CD14-positive monocyte (primary cell): ENCODE measurements around the gene MRPL57. TPM values are rescaled to one million over a fixed set of nuclear protein-coding genes. Genes with fewer than 3 reads are reported as not detected.
"Not testable (repeated sequence)": the region's sequence is repeated elsewhere in the genome, so short reads cannot be mapped to it uniquely, and the experiment has no call there.

Experiments used
- DNase-seq, 3 donors: peaks; one replicate each; pipeline ENCODE4 v3.0.0-alpha.2; 2011 to 2022
- H2AFZ ChIP-seq: 2 replicates; pipeline ENCODE4 v1.6.0; 2012; ENCODE audit warnings: mild to moderate bottlenecking, low read depth, low read length, inconsistent platforms; ENCODE audit not compliant: insufficient read depth, poor library complexity, severe bottlenecking
- H3K27ac ChIP-seq, 2 donors: 1 replicate in 1 of 2; 2 replicates in 1 of 2; pipeline ENCODE4 v1.5.1; 2012 to 2013; ENCODE audit warnings: low read length in 2 of 2, control low read depth in 1 of 2, inconsistent platforms in 1 of 2, low read depth in 1 of 2, mild to moderate bottlenecking in 1 of 2
- H3K27me3 ChIP-seq, 2 donors: one replicate each; pipeline versions ENCODE4 v1.6.0 to v1.6.1; 2011 to 2013; ENCODE audit warnings: low read length in 2 of 2; ENCODE audit not compliant: control insufficient read depth in 2 of 2, insufficient read depth in 2 of 2
- H3K36me3 ChIP-seq, 2 donors: replicated peaks in 1 of 2; 1 replicate in 1 of 2; 2 replicates in 1 of 2; pipeline versions ENCODE4 v1.5.1 to v1.6.1; 2012 to 2013; ENCODE audit warnings: low read length in 2 of 2, control low read depth in 1 of 2, inconsistent platforms in 1 of 2, mild to moderate bottlenecking in 1 of 2; ENCODE audit not compliant: insufficient read depth in 2 of 2, control insufficient read depth in 1 of 2
- H3K4me1 ChIP-seq, 2 donors: 1 replicate in 1 of 2; 2 replicates in 1 of 2; pipeline versions ENCODE4 v1.5.1 to v1.6.1; 2012 to 2013; ENCODE audit warnings: low read length in 2 of 2, control low read depth in 1 of 2, inconsistent platforms in 1 of 2, mild to moderate bottlenecking in 1 of 2, moderate library complexity in 1 of 2; ENCODE audit not compliant: insufficient read depth in 2 of 2, control insufficient read depth in 1 of 2
- H3K4me2 ChIP-seq: replicated peaks from 2 replicates; pipeline ENCODE3; 2012; ENCODE audit warnings: low read length, moderate library complexity, mild to moderate bottlenecking; ENCODE audit not compliant: poor library complexity, severe bottlenecking; ENCODE audit errors: extremely low read depth
- H3K4me3 ChIP-seq, 3 experiments: fragments of 200-600 bp in 1 of 3; sonication (generic) in 1 of 3; replicated peaks in 1 of 3; 1 replicate in 2 of 3; 2 replicates in 1 of 3; pipeline ENCODE4 v1.5.1; 2011 to 2013; ENCODE audit warnings: low read length in 3 of 3, mild to moderate bottlenecking in 3 of 3, control low read depth in 2 of 3, low read depth in 2 of 3, inconsistent platforms in 1 of 3, moderate library complexity in 1 of 3
- H3K79me2 ChIP-seq: 2 replicates; pipeline ENCODE4 v1.6.0; 2012; ENCODE audit warnings: mild to moderate bottlenecking, control low read depth, inconsistent platforms, low read length, moderate library complexity; ENCODE audit not compliant: insufficient read depth
- H3K9ac ChIP-seq: 2 replicates; pipeline ENCODE4 v1.6.0; 2017; ENCODE audit warnings: low read length, mild to moderate bottlenecking; ENCODE audit not compliant: insufficient read depth, poor library complexity, severe bottlenecking
- H3K9me3 ChIP-seq, 2 donors: replicated peaks in 1 of 2; 1 replicate in 1 of 2; 2 replicates in 1 of 2; pipeline versions ENCODE4 v1.5.1 to v1.6.1; 2012 to 2013; ENCODE audit warnings: low read length in 2 of 2, control low read depth in 1 of 2; ENCODE audit not compliant: control insufficient read depth in 1 of 2, insufficient read depth in 1 of 2
- H4K20me1 ChIP-seq: 2 replicates; pipeline ENCODE4 v1.6.0; 2012; ENCODE audit warnings: mild to moderate bottlenecking, low read length, control low read depth, moderate library complexity; ENCODE audit not compliant: insufficient read depth
- H3K27ac Mint-ChIP-seq, 7 donors: one replicate each; pipeline ENCODE4 v1.8.0; 2020; ENCODE audit warnings: mild to moderate bottlenecking in 7 of 7, mixed read lengths in 7 of 7, moderate library complexity in 6 of 7, inconsistent platforms in 2 of 7
- H3K27me3 Mint-ChIP-seq, 3 donors: one replicate each; pipeline ENCODE4 v1.8.0; 2021 to 2022; ENCODE audit warnings: low read depth in 3 of 3, mild to moderate bottlenecking in 3 of 3, mixed read lengths in 3 of 3, moderate library complexity in 3 of 3, inconsistent platforms in 1 of 3
- H3K36me3 Mint-ChIP-seq, 2 donors: one replicate each; pipeline ENCODE4 v1.8.0; 2020; ENCODE audit warnings: mixed read lengths in 2 of 2, inconsistent platforms in 1 of 2, mild to moderate bottlenecking in 1 of 2
- H3K4me1 Mint-ChIP-seq: one replicate; pipeline ENCODE4 v1.8.0; 2020; ENCODE audit warnings: mild to moderate bottlenecking, mixed read lengths
- H3K4me3 Mint-ChIP-seq, 2 donors: one replicate each; pipeline ENCODE4 v1.8.0; 2020; ENCODE audit warnings: mild to moderate bottlenecking in 2 of 2, mixed read lengths in 2 of 2, moderate library complexity in 1 of 2
- H3K9me3 Mint-ChIP-seq, 7 donors: one replicate each; pipeline ENCODE4 v1.8.0; 2020 to 2022; ENCODE audit warnings: mixed read lengths in 7 of 7, mild to moderate bottlenecking in 6 of 7, moderate library complexity in 6 of 7, inconsistent platforms in 2 of 7
- WGBS: methylation state at CpG from one replicate; pipeline ENCODE4 v1.1.5; 2013; ENCODE audit warnings: missing lambda C conversion rate; ENCODE audit not compliant: insufficient coverage; 5-methylcytosine and 5-hydroxymethylcytosine counted together
- intact Hi-C, 2 donors: fragments of 100-400 bp; cut with micrococcal nuclease; formaldehyde crosslinking; loops; one replicate each; pipeline versions ENCODE4 v1.15.0 to v1.15.1; 2023
- polyA plus RNA-seq, 3 donors: library from polyadenylated mRNA; depleted of rRNA in 1 of 3; unstranded in 2 of 3; stranded (reverse) in 1 of 3; fragments of 300-500 nt in 2 of 3; fragments of >200 nt in 1 of 3; fragmentation: Illumina TruSeq in 2 of 3; gene quantifications; 1 replicate in 2 of 3; 2 replicates in 1 of 3; pipeline ENCODE4 v1.2.3, GENCODE V29; 2012 to 2021

MRPL57 gene
- polyA plus RNA-seq, 3 donors: 6.8 to 52.3 (median 41.1) TPM

DNA sequence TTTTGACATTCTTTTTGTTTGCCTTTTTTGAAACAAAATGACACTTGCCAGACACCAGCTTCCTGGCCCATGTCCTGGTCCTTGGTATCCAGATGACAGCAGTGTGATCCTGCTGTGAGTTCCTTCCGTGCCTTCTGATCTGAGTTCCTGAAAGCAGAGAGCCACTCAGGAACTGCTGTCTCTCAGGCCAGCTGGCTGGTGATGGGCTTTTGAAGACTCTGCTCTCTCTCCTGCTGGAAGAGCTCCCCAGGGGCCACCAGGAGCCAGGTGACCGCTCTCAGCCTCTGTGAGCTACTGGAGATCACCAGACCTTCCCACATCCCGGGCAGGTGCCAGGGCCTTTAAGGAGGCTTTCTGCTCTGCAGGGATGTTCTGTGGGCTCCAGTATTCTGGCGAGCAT, 21.9 kb downstream of the MRPL57 start:
- H3K27ac Mint-ChIP-seq, H2AFZ ChIP-seq, H3K4me2 ChIP-seq, DNase-seq, H3K4me3 ChIP-seq, H3K27me3 ChIP-seq, H3K36me3 Mint-ChIP-seq, H3K27ac ChIP-seq, H3K79me2 ChIP-seq, H3K27me3 Mint-ChIP-seq, intact Hi-C loops, H3K4me1 Mint-ChIP-seq, H4K20me1 ChIP-seq, H3K9ac ChIP-seq, H3K36me3 ChIP-seq, H3K4me3 Mint-ChIP-seq, H3K4me1 ChIP-seq: not testable (repeated sequence)
- peaks cover 7 to 22% (median 15%) of the 10 kb centered on the region in 7 donors for H3K9me3 Mint-ChIP-seq
- WGBS: 50% methylated on average over 1 of the region's 4 CpGs
- peaks cover 0 to 12% of the 10 kb centered on the region in 2 donors for H3K9me3 ChIP-seq

DNA sequence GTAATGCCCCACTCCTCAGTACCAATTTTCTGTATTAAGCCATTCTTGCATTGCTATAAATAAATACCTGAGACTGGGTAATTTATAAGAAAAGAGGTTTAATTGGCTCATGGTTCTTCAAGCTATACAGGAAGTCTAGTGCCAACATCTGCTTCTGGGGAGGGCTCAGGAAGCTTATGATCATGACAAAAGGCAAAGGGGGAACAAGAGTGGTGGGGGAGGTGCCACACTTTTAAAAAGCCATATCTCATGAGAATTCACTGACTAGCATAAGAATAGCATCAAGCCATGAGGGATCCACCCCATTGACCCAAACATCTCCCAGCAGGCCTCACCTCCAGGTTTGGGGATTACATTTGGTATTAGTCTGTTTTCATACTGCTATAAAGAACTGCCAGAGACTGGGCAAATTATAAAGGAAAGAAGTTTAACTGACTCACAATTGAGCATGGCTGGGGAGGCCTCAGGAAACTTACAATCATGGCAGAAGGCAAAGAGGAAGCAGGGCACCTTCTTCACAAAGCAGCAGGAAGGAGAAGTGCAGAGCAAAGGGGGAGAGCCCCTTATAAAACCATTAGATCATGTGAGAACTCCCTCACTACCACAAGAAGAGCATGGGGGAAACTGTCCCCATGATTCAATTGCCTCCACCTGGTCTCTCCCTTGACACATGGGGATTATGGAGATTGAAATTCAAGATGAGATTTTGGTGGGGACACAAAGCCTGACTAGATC, 25.2 kb downstream of the MRPL57 start:
- H3K4me2 ChIP-seq, H3K79me2 ChIP-seq, intact Hi-C loops, H3K36me3 Mint-ChIP-seq, DNase-seq, H3K9ac ChIP-seq, H3K4me3 ChIP-seq, H4K20me1 ChIP-seq, H3K27me3 Mint-ChIP-seq, H3K27ac ChIP-seq, H3K4me3 Mint-ChIP-seq, H3K27me3 ChIP-seq, H3K36me3 ChIP-seq, H3K4me1 Mint-ChIP-seq, H2AFZ ChIP-seq, H3K27ac Mint-ChIP-seq, H3K4me1 ChIP-seq: not testable (repeated sequence)
- H3K9me3 Mint-ChIP-seq: peaks cover 7 to 24% (median 15%) of the 10 kb centered on the region in 7 donors
- peaks cover 0 to 12% of the 10 kb centered on the region in 2 donors for H3K9me3 ChIP-seq
